ENCODE measurements around the gene ABCC2.

DNA sequence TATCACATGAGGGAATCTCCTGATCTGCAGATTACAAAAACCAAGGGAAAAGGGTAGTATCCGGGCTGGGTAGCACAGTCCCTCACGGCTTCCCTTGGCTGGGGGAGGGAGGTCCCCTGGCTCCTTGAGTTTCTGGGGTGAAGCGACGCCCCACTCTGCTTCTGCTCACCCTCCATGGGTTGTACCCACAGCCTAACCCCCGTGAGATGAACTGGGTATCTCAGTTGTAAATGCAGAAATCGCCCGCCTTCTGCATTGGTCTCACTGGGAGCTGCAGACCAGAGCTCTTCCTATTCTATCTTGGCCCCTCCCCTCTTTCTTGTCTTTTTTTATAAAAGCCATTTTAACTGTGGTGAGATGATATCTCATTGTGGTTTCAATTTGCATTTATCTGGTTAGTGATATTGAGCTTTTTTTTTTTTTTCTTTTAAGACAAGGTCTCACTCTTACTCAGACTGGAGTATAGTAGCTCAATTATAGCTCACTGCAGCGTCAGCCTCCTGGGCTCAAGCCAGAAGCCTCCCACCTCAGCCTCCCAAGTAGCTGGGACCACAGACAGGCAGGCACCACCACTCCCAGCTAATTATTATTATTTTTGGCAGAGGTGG is 87.8 kb downstream of the ABCC2 start:
- TF ChIP-seq, protein P1, sequence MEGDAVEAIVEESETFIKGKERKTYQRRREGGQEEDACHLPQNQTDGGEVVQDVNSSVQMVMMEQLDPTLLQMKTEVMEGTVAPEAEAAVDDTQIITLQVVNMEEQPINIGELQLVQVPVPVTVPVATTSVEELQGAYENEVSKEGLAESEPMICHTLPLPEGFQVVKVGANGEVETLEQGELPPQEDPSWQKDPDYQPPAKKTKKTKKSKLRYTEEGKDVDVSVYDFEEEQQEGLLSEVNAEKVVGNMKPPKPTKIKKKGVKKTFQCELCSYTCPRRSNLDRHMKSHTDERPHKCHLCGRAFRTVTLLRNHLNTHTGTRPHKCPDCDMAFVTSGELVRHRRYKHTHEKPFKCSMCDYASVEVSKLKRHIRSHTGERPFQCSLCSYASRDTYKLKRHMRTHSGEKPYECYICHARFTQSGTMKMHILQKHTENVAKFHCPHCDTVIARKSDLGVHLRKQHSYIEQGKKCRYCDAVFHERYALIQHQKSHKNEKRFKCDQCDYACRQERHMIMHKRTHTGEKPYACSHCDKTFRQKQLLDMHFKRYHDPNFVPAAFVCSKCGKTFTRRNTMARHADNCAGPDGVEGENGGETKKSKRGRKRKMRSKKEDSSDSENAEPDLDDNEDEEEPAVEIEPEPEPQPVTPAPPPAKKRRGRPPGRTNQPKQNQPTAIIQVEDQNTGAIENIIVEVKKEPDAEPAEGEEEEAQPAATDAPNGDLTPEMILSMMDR (IDR thresholded peaks at IDR 0.05): no peak
- TF ChIP-seq ZFX (IDR thresholded peaks at IDR 0.05; ENCODE audit: borderline replicate concordance): no peak

Data from 22Rv1 (cell line).